HL-60/S4 treated with phorbol 12-myristate 13-acetate at 8.2 ng/mL for 4 days and 3 days (cell line): Measurements from ENCODE around the gene CTSS.
"Not testable (repeated sequence)": the region's sequence is repeated elsewhere in the genome, so short reads cannot be mapped to it uniquely, and the experiment has no call there.

Source experiments
- in situ Hi-C: fragments of 300-500 bp; cut with MboI; formaldehyde crosslinking; loops from 2 replicates; pipeline ENCODE4 v1.15.0; 2022; ENCODE audit warnings: low sequenced_read_pairs

CTSS gene

DNA sequence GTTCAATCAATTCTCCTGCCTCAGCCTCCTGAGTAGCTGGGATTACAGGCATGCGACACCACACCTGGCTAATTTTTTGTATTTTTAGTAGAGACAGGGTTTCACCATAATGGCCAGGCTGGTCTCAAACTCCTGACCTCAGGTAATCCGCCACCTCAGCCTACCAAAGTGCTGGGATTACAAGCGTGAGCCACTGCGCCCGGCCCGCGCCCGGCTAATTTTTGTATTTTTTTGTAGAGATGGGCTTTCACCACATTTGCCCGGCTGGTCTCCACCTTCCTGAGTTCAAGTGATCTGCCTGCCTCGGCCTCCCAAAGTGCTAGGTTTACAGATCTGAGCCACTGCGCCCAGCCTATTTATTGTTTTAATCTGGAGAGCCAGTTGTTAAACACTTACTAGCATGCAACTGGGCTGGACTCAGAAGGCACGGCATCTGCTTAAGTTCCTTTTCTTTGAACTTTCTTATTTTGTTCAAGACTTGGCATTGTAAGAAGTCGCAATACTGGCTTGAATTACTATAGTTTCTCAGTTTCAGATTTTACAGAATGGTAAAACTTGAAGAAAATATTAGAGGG is 10.4 kb upstream of the CTSS start:
- in situ Hi-C loops, result not testable (repeated sequence)

DNA sequence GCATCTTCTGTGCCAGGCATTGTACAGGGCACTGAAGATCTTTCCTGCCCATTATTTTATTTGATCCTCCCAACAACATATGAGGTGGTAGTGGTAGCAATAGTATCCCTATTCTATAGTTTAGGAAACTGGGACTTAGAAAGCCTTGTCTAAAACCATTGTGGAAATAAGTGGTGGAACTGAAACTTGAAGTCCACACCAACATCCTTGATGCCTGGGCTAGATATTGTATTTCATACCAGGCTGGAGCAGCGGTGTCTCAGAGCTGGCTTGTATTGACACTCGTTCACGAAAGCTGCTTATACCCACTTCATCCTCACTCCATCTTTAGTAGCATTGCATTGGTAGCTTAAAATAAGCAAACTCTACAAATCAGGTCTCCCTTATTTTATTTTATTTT is 9.7 kb upstream of the CTSS start:
- in situ Hi-C loops, result no loop called here

DNA sequence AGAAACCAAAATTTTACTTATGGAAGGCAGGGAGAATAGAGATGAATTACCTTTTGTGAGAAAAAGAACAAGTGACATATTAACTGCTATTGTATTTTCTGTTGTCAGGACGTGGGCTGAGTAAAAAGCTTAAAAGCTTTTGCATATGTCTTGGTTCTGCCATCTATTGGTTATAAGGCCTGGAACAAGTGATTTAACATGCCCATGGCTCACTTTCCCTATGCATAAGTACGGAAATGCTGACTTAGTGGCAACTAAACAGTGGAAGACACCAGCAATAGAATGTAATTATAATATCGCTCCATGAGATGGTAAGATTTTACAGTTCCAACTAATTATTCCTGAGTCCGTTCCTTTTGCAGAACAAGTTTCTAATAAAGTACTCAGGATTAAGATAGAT is 6.7 kb upstream of the CTSS start:
- in situ Hi-C loops, result no loop called here

DNA sequence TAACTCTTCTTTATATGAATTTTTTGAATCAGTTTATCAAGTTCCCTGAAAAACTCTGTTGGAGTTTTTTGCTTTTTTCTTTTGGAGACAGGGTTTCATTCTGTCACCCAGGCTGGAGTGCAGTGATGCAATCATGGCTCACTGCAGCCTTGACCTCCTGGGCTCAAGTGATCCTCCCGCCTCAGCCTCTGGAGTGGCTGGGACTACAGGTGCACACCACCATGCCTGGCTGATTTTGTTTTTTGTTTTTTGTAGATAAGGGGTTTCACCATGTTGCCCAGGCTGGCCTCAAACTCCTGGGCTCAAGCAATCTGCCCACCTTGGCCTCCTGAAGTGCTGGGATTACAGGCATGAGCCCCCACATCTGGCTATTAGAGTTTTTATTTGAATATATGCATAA is 2.1 kb upstream of the CTSS start:
- in situ Hi-C loops, result not testable (repeated sequence)

DNA sequence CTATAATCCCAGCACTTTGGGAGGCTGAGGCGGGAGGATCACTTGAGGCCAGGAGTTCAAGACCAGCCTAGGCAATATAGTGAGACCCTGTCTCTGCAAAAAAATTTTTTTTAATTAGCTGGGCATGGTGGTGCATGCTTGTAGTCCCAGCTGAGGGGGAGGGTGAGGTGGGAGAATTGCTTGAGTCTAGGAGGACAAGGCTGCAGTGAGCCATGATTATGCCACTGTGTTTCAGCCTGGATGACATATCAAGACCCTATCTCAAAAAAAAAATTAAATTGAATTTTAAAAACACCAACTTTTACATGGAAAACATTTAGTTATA is 361 bp upstream of the CTSS start:
- in situ Hi-C loops, result not testable (repeated sequence)

DNA sequence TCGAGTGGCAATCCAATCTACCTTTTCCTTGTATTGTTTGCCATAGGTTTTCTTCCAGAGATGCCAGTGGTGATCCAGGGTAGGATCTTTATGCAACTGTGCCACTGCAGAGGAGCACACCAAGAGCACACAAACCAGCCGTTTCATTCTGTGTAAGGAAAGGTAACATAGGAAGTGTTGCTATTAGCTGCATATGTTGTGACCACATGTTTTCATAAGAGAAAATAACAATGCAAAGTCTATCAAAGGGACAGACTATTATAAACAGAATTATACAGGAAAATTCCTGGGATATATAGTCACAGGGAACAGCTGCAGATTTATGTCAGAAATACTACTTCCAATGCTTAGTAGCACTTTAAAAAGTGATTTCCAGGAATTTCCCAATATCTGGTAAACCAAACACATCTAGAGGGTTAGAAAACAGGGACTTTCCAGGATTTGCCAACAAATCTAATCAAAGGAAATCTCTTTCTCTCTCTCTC is 919 bp downstream of the CTSS start:
- in situ Hi-C loops, result no loop called here

DNA sequence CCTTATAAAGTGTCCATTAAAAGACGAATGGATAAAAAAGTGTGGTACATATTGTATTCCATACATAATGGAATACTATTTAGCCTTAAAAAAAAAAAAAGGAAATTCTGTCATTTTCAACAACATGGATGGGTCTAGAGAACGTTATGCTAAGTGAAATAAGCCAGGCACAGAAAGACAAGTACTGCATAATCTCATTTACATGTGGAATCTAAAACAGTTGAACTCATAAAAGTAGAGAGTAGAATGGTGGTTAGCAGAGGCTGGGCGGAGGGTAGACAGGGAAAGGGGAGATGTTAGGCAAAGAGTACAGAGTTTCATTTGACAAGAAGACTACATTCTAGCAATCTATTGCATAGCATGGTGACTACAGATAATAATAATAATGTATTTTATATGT is 2.6 kb downstream of the CTSS start:
- in situ Hi-C loops, result no loop called here

DNA sequence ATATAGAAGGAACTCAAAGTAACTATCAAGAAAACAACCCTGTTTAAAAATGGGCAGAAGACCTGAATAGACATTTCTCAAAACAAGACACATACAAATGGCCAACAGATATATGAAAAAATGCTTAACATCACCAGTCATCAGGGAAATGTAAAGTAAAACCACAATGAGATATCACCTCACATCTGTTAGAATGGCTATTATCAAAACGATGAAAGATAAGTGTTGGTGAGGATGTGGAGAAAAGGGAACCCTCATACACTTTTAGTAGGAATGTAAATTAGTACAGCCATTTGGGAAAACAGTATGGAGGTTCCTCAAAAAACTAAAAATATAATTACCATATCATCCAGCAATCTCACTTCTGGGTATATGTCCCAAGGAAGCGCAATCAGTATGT is 3.0 kb downstream of the CTSS start:
- in situ Hi-C loops, result no loop called here

DNA sequence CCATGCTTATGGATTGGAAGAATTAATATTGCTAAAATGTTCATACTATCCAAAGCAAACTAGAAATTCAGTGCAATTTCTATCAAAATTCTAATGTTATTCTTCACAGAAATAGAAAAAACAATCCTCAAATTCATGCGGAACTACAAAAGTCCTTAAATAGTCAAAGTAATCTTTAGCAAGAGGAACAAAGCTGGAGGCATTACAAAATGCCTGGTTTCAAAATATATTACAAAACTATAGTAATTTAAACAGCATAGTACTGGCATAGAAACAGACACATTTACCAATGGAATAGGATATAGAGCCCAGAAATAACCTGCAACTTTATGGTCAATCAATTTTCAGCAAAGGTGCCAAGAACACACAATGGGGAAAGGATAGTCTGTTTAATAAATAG is 3.8 kb downstream of the CTSS start:
- in situ Hi-C loops, result no loop called here

DNA sequence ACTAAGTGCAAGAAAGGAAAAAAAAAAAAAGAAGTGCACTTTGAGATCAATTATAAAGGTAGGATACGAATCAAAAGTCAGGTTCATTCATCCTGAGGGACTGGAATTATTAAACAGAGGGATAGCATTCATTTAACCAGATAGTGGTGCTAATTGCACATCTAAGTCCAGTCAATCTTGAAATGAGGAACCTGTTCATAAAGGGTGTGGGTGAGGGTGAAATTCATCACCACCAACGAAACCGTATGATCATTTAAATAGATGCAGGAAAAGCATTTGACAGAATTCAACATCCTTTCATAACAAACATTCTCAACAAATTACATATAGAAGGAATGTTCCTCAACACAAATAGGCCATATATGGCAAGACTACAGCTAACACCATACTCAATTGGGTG is 5.6 kb downstream of the CTSS start:
- in situ Hi-C loops, result no loop called here

DNA sequence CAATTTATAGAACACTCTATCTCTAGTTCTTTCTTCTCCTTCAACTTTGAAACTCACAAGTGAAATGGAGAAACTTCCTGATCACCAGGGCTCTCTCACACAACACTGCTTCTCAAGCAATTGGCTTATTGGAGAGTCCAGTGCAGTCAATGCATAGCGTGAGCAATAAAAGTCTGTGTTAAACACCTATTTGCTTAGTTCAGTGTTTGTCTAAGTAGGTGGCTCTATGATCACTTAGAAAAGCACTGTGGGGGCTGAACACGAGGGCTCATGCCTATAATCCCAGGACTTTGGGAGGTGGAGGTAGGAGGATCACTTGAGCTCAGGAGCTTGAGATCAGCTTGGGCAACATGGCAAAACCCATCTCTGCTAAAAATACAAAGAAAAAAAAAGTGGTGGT is 12.2 kb downstream of the CTSS start:
- in situ Hi-C loops, result no loop called here

DNA sequence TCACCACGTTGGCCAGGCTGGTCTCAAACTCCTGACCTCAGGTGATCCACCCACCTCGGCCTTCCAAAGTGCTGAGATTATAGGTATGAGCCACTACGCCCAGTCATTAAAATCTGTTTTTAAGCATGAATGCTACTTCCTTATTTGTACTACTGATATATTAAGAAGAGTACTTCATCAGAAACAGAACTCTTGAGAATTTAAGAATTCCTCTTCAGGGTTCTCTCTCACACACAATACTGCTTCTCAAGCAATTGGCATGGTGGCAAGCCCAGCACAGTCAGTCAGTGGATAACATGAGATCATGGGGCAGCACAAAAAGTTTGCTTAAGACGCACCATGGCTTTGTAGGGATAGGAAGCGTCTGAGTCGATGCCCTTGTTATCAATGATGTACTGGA is 14.1 kb downstream of the CTSS start:
- in situ Hi-C loops, result no loop called here

DNA sequence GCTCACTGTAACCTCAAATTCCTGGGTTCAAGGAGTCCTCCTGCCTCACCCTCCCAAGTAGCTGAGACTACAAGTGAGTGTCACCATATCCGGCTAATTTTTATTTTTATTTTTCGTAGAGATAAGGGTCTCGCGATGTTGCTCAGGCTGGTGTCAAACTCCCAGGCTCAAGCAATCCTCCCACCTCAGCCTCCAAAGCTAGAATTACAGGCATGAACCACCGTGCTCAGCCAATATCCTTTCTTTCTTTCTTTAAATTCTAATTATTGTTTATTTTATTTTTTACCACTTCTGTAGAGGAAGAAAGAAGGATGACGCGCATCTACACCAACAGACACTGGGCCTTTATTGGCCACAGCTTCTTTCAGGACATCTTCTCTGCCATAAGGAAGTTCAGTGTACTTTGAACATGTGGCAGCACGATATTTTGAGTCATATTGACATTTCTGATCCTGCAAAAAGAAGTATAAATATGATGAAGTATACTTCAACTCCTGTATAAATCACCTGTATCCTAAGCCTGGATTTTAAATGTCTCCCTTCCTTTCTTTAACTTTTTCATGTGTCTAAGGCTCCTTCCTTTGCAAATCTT is 15.8 kb downstream of the CTSS start:
- in situ Hi-C loops, result no loop called here

DNA sequence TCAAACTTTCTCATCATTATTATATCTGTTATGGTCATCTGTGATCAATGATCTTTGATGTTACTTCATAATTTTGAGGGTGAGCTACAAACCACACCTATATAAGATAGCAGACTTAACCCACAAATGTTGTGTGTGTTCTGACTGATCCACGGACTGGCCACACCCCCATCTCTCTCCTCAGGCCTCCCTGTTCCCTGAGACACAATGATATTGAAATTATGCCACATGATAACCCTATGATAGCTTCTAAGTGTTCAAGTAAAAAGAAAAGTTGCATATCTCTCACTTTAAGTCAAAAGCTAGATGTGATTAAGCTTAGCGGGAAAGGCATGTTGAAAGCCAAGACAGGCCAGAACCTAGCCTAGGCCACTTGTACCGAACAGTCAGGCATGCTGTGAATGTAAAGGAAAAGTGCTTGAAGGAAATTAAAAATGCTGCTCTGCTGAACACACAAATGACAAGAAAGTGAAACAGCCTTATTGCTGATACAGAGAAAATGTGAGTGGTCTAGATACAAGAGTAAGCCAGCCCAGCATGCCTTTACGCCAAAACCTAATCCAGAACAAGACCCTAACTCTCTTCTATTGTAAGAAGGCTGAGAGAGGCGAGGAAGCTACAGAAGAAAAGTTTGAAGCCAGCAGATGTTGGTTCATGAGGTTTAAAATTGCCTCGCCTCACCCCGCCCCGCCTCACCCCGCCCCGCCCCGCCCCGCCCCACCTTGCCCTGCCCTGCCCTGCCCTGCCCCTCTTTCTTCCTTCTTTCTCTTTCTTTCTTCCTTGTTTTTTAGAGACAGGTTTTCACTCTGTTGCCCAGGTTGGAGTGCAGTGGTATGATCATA is 16.5 kb downstream of the CTSS start:
- in situ Hi-C loops, result no loop called here

DNA sequence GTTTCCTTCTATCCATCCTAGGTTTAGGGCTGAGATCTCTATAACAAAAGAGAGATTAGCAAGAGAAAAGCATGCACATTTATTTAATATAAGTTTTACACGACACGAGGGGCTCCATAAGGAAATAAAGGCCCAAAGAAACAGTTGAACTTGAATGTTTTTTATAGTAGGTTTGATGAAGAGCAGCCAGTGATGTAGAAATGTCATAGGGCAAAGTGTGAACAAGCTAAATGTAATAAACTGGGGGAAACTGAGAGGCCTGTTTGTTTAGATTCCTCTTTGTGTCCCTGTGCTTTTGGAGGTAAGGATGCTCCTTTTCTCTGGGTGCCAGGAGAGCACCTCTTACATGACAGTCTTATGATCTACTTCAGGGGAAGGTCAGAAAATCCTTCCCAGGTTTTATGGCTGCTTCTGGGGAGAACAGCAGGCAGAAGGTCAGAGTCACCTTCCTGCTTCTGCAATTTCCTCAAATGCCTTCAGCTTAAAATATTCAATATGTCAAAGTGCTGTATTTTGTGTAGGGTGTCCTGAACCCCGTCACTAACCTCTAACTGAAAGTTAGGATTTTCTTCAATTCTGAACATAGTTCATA is 35.4 kb downstream of the CTSS start:
- in situ Hi-C loops, result no loop called here

DNA sequence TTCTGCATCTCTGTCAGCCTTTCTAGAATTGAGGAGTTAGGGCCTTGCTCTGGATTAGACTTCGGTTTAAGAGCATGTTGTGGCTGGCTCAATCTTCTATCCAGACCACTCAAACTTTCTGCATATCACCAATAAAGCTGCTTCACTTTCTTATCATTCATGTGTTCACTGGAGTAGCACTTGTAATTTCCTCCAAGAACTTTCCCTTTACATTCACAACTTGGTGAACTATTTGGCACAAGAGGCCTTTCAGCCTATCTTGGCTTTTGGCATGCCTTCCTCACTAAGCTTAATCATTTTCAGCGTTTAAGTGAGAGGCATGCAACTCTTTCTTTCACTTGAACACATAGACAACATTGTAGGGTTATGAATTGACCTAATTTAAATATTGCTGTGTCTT is 41.2 kb downstream of the CTSS start:
- in situ Hi-C loops, result no loop called here

DNA sequence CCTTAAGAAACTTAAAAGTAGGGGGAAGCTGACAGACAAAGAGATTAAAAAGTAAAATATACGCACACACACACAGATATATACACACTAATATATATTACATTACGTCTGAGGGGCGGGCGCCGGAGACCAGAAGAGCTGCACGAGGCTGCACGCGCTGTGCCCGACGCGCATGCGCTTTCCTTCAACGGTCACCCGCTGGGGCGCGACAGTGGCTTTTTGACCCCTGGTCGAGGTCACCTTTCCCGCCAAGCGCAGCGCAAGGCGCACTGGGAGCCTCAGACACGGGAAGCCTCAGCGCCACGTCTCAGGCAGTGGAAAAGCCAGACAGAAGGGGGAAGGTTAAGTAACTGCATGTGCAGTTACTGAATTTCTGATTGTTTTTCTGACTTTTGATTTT is 44.9 kb downstream of the CTSS start, which contains the start of gene HORMAD1:
Gene HORMAD1 (minus strand): TSS at position 193 of the 400 bp plus-strand sequence. CDS start 1,390 bp downstream, outside the sequence.
- in situ Hi-C loops, result no loop called here

DNA sequence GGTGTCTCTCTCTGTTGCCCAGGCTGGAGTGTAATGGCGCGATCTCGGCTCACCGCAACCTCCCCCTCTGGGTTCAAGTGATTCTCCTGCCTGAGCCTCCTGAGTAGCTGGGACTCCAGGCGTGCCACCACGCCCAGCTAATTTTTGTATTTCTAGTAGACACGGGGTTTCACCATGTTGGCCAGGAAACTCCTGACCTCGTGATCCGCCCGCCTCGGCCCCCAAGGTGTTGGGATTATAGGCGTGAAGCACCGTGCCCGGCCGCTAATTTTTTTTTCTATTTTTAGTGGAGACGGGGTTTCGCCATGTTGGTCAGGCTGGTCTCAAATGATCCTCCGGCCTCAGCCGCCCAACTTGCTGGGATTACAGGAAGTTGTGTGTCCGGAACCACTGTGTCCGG is 45.5 kb downstream of the CTSS start:
- in situ Hi-C loops, result no loop called here

DNA sequence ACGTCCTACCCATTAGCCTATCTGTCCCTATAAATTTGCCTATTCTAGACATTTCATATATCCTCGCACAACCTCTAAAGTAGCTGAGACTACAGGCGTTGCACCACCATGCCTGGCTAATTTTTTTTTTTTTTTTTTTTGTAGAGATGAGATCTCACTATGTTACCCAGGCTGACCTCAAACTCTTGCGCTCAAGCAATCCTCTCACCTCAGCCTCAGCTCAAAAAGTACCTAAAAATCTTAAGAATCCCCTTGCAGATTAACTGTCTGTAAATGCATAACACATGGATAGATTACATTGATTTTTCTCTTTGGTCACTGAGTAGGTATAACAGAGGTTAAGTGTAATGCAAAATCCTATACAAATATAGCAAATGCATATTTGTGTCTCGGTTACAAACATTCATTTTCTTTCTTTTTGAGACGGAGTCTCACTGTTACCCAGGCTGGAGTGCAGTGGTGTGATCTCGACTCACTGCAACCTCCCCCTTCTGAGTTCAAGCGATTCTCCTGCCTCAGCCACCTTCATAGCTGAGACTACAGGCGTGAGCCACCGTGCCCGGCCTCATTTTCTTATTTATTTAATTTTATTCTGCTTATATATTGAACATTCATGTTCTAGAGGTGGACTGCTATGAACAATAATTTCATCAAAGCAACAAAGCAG is 47.2 kb downstream of the CTSS start:
- in situ Hi-C loops, result no loop called here

DNA sequence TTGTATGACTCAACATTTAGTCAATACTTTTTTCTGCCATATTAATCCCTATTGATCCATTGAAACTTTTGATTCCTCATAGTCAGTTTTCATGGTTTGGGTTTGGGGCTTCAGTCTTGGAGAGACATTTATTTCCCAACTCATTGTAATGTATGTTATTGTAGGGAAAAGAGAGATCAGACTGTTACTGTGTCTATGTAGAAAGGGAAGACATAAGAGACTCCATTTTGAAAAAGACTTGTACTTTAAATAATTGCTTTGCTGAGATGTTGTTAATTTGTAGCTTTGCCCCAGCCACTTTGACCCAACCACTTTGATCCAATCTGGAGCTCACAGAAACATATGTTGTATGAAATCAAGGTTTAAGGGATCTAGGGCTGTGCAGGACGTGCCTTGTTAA is 56.5 kb downstream of the CTSS start:
- in situ Hi-C loops, result not testable (repeated sequence)

DNA sequence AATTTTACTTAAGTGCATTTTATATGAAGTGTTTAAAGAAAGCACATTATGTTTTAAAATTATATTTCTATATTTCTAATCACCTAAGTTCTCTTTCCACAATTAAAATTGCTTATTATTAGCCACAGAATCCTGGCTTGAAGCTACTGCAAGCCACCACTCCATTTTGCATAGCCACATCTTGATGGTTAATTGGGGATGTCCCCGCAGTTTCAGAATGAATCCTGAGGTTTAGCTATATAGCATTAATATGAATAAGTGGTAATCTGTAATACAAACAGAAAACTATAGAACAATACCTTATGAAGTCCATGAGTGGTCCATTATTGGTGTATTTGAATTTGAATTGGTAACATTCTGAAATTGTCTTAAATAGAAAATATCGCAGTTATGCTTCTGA is 57.0 kb downstream of the CTSS start:
- in situ Hi-C loops, result no loop called here
